Erythroblast (primary cell): Measurements from ENCODE around the gene RAP1GAP.

Source experiments
- GATA1 ChIP-seq: IDR thresholded peaks from 2 replicates; pipeline ENCODE4 v1.6.1; 2011; ENCODE audit warnings: low read depth, mild to moderate bottlenecking, control low read depth, low read length, moderate library complexity
- POLR2A ChIP-seq: IDR thresholded peaks from 2 replicates; pipeline ENCODE4 v1.6.1; 2011; ENCODE audit warnings: mild to moderate bottlenecking, low read length

DNA sequence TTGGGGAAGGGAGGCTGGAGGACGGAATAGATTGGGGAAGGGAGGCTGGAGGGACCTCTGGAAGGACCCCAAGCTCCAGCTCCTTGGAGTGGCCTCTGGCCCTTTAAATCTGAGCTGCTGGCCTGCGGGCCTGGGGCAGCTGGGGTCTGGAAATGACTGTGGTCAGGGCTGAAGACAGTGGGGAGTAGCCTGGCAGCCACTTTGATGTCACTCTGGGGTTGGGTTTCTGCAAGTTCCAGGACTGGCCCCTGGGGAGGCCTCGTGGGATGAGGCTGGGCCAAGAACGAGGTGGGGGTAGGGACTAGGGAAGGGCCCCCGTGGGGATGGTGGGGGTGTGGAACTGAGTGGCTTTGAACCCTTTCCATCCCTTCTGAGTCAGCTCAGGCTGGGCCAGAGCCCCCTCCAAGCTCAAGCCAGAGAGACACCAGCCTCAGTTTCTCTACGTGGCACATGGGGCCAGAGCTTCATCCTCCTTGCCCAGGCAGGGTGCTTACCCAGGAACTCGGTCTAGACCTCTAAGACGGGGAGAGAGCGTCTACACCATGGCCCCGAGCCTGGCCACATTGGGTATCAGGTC lies 100.3 kb downstream of the RAP1GAP start:
- TF ChIP-seq POLR2A (no peak), GATA1 (no peak)
